Fibroblast of mammary gland (primary cell): ENCODE results near the gene KIF16B.

ENCODE experiments used
- DNase-seq: peaks from one replicate; pipeline ENCODE4 v3.0.0-alpha.2; 2010; ENCODE audit warnings: low read depth
- H3K4me3 ChIP-seq: 2 replicates; pipeline ENCODE4 v1.5.1; 2011; ENCODE audit warnings: low read depth, mild to moderate bottlenecking, low read length, moderate library complexity; ENCODE audit not compliant: control insufficient read depth
- CTCF ChIP-seq: conservative IDR thresholded peaks from 2 replicates; pipeline ENCODE4 v1.5.1; 2011; ENCODE audit warnings: low read depth, low read length, inconsistent platforms; ENCODE audit not compliant: control insufficient read depth, insufficient read depth

KIF16B gene

DNA sequence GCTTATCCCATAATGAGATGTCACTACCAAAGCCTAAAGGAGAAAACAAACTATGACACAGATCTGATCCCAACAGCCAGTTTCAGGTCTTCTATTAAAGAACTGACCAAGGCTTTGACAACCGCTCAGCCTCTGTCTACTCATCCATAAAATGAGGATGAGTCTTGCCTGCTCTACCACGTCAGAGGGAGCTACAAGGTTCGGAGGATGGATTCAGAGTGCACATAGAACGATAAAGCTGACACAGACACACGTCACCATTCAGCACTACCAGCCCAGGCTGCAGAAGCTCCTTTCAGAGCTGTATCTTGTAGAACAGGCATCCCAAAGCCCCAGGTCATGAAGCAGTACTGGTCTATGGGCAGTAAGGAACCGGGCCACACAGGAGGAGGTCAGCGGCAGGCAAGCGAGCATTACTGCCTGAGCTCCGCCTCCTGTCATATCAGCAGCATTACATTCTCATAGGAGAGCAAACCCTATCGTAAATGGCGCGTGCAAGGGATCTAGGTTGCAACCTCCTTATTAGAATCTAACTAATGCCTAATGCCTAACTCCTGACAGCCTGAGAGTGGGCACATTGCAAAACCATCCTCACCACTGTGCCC is 25.1 kb downstream of the KIF16B start:
- no peak for TF ChIP-seq CTCF
- no peak overlapping the region for H3K4me3 ChIP-seq
- DNase-seq, result no peak

GRCh38 chr20:16544949-16545348 is 28.3 kb downstream of the KIF16B start:
- TF ChIP-seq CTCF, result no peak
- no peak for DNase-seq
- H3K4me3 ChIP-seq, result no peak overlapping the region

DNA sequence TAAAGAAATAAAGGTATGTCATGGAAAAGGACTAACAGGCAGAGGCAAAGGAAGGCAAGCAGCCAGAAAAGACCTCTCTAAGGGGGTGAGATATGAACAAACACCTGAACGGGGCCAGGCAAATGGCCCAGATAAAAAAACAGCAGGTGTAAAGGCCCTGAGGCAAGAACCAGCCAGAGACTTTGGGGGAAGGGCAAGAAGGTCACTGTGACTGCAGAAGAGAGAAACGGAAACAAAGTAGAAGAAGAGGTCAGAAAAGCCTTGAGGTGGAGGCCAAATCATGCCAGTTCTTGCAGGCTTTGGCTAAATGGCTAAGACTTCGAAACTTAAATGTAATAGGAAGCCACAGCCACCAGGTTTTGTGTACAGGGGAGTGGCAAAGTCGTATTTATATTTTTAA is 30.8 kb downstream of the KIF16B start:
- no peak overlapping the region for H3K4me3 ChIP-seq
- no peak for TF ChIP-seq CTCF
- DNase-seq, result no peak

DNA sequence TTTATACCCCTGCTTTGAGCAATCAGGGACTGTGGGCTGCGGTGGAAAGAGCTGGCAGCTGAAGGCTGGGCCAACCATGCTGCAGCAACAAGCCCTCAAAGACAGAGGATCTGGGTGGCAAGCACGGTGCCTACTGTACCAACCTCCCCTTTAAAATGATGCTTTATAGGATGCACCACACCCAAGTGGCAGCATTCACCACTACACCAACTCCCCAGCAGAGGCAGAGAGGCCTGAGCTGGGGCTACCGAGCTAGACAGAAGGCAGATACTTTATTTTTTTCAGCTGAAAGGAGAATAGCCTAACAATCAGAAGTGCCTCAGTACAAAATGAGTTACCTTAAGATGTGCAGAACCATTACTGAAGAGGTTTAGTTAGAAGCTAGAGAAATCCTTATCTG is 31.4 kb downstream of the KIF16B start:
- DNase-seq, result no peak
- no peak overlapping the region for H3K4me3 ChIP-seq
- no peak for TF ChIP-seq CTCF

DNA sequence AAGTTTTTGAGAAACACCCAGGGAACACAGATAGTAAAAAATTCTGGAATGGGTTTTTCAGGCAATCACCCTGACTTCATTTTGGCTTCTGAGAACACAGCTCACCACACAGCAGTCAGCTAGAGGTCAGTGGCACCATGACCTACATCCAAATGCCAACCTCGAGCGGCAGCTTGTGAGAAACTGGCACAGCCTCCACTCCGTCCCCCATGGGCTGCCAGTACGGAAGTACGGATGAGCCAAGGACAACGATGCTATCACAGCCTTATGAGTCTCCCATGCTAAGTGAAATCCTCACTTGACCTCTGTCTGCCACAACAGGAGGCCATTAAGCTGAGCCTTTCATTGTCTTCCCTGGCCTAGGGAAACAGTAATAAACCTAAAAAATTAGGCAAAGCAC is 32.0 kb downstream of the KIF16B start:
- no peak for DNase-seq
- H3K4me3 ChIP-seq, result no peak overlapping the region
- no peak for TF ChIP-seq CTCF

GRCh38 chr20:16539280-16540021 is 33.8 kb downstream of the KIF16B start:
- H3K4me3 ChIP-seq, result no peak overlapping the region
- peak; percentile 61 for DNase-seq
- no peak for TF ChIP-seq CTCF
